ENCODE results near the gene OR10J4.
"Not testable (repeated sequence)": the region's sequence is repeated elsewhere in the genome, so short reads cannot be mapped to it uniquely, and the experiment has no call there.

GRCh38 chr1:159449605-159450004 lies 17.6 kb downstream of the OR10J4 start:
- not testable (repeated sequence) for TF ChIP-seq CTCF, POLR2A (IDR thresholded peaks at IDR 0.05)

All from esophagus squamous epithelium (tissue), 4 donors.